Medulla oblongata (tissue), 1 donor: ENCODE results near the gene GYPC.
"Not testable (repeated sequence)": the region's sequence is repeated elsewhere in the genome, so short reads cannot be mapped to it uniquely, and the experiment has no call there.

Source experiments
- DNase-seq: peaks from one replicate; pipeline ENCODE4 v3.0.0-alpha.2; 2015; ENCODE audit errors: extremely low spot score

Gene GYPC

GRCh38 chr2:126698376-126698775, 42.4 kb downstream of the GYPC start:
- no peak for DNase-seq

- no peak for DNase-seq
Measured at GRCh38 chr2:126699018-126699417, 43.1 kb downstream of the GYPC start.

GRCh38 chr2:126699716-126700581, 44.0 kb downstream of the GYPC start:
- no peak for DNase-seq

- DNase-seq = no peak
Measured at GRCh38 chr2:126700677-126701076, 44.7 kb downstream of the GYPC start.

- DNase-seq = no peak
Measured at GRCh38 chr2:126703311-126703710, 47.4 kb downstream of the GYPC start.

- DNase-seq = no peak
Measured at GRCh38 chr2:126704434-126705160, 48.6 kb downstream of the GYPC start.

- DNase-seq = no peak
Measured at GRCh38 chr2:126707191-126707590, 51.2 kb downstream of the GYPC start.

- no peak for DNase-seq
Measured at GRCh38 chr2:126707941-126708340, 52.0 kb downstream of the GYPC start.

GRCh38 chr2:126714191-126714965, 58.4 kb downstream of the GYPC start:
- peak; percentile 15 for DNase-seq

- DNase-seq = no peak
Measured at GRCh38 chr2:126715111-126715510, 59.2 kb downstream of the GYPC start.

- no peak for DNase-seq
Measured at GRCh38 chr2:126715576-126716406, 59.8 kb downstream of the GYPC start.

GRCh38 chr2:126717277-126717676, 61.3 kb downstream of the GYPC start:
- DNase-seq = not testable (repeated sequence)

- no peak for DNase-seq
Measured at GRCh38 chr2:126717928-126718327, 62.0 kb downstream of the GYPC start.

GRCh38 chr2:126719191-126719832, 63.4 kb downstream of the GYPC start:
- DNase-seq = peak; percentile 66

GRCh38 chr2:126719833-126720351, 63.9 kb downstream of the GYPC start:
- peak; percentile 9 for DNase-seq

- DNase-seq = no peak
Measured at GRCh38 chr2:126720638-126721037, 64.7 kb downstream of the GYPC start.

- no peak for DNase-seq
Measured at GRCh38 chr2:126722081-126722480, 66.1 kb downstream of the GYPC start.

- no peak for DNase-seq
Measured at GRCh38 chr2:126722546-126722945, 66.6 kb downstream of the GYPC start.

GRCh38 chr2:126723281-126723815, 67.4 kb downstream of the GYPC start:
- DNase-seq = no peak

GRCh38 chr2:126725580-126725979, 69.6 kb downstream of the GYPC start:
- no peak for DNase-seq
